Gastroesophageal sphincter (tissue), 4 donors: ENCODE results near the gene SDC3. TPM values are rescaled to one million over a fixed set of nuclear protein-coding genes. Genes with fewer than 3 reads are reported as not detected.
A peak's percentile ranks its signal among the peaks of the same experiment; 100 is the strongest.

Experiments
- ATAC-seq: fragments of 150-250 bp; one replicate; pipeline ENCODE4 v1.9.1; 2016; ENCODE audit warnings: mild to moderate bottlenecking, moderate library complexity
- H3K27ac ChIP-seq, 4 donors: fragments of 200-600 bp; sonication (generic) in 3 of 4; 1 replicate in 3 of 4; 2 replicates in 1 of 4; pipeline ENCODE4 v1.5.1; 2016 to 2019
- H3K27me3 ChIP-seq: fragments of 200-600 bp; sonication (generic); one replicate; pipeline ENCODE4 v1.5.1; 2019
- H3K36me3 ChIP-seq, 2 donors: fragments of 200-600 bp; sonication (generic); one replicate each; pipeline ENCODE4 v1.5.1; 2019; ENCODE audit warnings: control low read depth in 1 of 2
- H3K4me1 ChIP-seq, 3 donors: fragments of 200-600 bp; sonication (generic); 1 replicate in 2 of 3; 2 replicates in 1 of 3; pipeline ENCODE4 v1.5.1; 2016 to 2019; ENCODE audit warnings: control low read depth in 2 of 3
- H3K4me3 ChIP-seq, 2 donors: fragments of 200-600 bp; sonication (generic); one replicate each; pipeline ENCODE4 v1.5.1; 2019; ENCODE audit warnings: mild to moderate bottlenecking in 1 of 2, moderate library complexity in 1 of 2
- H3K9me3 ChIP-seq, 3 donors: fragments of 200-600 bp; sonication (generic); one replicate each; pipeline ENCODE4 v1.5.1; 2017 to 2019; ENCODE audit warnings: control low read depth in 2 of 3
- EP300 ChIP-seq: sonication (generic); formaldehyde crosslinking; IDR thresholded peaks from one replicate; pipeline ENCODE4 v1.6.1; 2017; ENCODE audit warnings: antibody characterized with exemption, mild to moderate bottlenecking
- POLR2A ChIP-seq, 2 donors: fragments of 450-650 bp; IDR thresholded peaks; one replicate each; pipeline ENCODE4 v1.6.1; 2017; ENCODE audit warnings: antibody characterized with exemption in 2 of 2, mild to moderate bottlenecking in 2 of 2, moderate library complexity in 1 of 2
- POLR2AphosphoS5 ChIP-seq: sonication (generic); formaldehyde crosslinking; IDR thresholded peaks from one replicate; pipeline ENCODE4 v1.6.1; 2017; ENCODE audit warnings: antibody characterized with exemption
- WGBS, 2 donors: methylation state at CpG; one replicate each; pipeline ENCODE4 v1.1.5; 2018; ENCODE audit warnings: low coverage in 1 of 2; 5-methylcytosine and 5-hydroxymethylcytosine counted together
- total RNA-seq, 4 donors: library from RNA; depleted of rRNA; stranded (reverse); fragments of >200 nt; gene quantifications; one replicate each; pipeline ENCODE4 v1.1.0, GENCODE V29; 2016
- TF ChIP-seq, protein P1 (sequence below), 4 experiments: fragments of 200-600 bp in 2 of 4; fragments of 450-650 bp in 2 of 4; sonication (generic) in 1 of 4; IDR thresholded peaks; one replicate each; pipeline ENCODE4 v1.5.1; 2017 to 2019; ENCODE audit warnings: antibody characterized with exemption in 4 of 4, mild to moderate bottlenecking in 2 of 4, moderate library complexity in 2 of 4

SDC3 gene
- total RNA-seq, 4 donors from 2014 or later, result 45.1 to 112 (median 52.6) TPM

DNA sequence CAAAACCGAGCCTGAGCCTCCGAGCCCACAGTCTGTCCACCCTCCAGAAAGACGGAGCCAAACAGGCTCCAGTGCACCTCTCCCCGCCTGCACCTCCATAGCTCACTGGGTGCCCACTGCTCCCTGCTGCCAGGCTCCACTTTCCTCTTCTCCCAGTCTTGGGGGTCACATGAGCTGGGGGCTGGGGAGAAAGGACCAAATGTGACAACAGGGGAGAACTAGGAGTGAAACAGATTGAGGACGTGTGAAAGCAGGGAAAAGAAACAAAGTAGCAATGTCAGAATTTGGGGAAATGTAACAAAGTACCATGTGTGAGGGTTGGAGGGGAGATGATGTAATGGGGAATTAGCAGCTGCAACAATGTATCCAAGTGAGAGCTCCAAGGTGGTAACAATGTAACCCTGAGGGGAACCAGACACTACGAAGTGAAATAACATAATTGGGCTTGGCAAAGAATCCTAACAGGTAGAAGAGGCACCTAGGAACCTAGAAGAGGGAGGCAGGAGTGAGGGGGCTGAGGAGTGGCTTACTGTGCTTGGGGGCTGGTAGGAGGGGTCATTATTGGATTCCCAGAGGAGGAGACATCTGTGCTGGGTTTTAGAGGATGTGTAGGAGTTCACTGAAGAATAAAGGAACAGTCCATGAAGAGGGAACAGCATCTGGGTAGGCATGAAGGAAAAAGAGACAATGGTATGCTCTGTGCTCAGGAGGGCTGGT is 12.5 kb downstream of the SDC3 start:
- ATAC-seq, result no peak
- TF ChIP-seq EP300 (no peak), POLR2AphosphoS5 (no peak), POLR2A (IDR thresholded peaks at IDR 0.05) (no peak)
- TF ChIP-seq, protein P1, sequence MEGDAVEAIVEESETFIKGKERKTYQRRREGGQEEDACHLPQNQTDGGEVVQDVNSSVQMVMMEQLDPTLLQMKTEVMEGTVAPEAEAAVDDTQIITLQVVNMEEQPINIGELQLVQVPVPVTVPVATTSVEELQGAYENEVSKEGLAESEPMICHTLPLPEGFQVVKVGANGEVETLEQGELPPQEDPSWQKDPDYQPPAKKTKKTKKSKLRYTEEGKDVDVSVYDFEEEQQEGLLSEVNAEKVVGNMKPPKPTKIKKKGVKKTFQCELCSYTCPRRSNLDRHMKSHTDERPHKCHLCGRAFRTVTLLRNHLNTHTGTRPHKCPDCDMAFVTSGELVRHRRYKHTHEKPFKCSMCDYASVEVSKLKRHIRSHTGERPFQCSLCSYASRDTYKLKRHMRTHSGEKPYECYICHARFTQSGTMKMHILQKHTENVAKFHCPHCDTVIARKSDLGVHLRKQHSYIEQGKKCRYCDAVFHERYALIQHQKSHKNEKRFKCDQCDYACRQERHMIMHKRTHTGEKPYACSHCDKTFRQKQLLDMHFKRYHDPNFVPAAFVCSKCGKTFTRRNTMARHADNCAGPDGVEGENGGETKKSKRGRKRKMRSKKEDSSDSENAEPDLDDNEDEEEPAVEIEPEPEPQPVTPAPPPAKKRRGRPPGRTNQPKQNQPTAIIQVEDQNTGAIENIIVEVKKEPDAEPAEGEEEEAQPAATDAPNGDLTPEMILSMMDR (IDR thresholded peaks at IDR 0.05), result no peak
- peaks cover 0 to 98% (median 45%) of the 10 kb centered on the region in 3 donors for H3K4me1 ChIP-seq
- H3K27ac ChIP-seq, result peak overlapping the region; percentile 12 to 83 (median 74)
- no peaks in the 10 kb centered on the region for H3K27me3 ChIP-seq
- no peaks in the 10 kb centered on the region for H3K9me3 ChIP-seq
- no peaks in the 10 kb centered on the region for H3K36me3 ChIP-seq
- no peak overlapping the region for H3K4me3 ChIP-seq
- WGBS, 2 donors, result 24 to 31% methylated on average over 3 to 6 of the region's 6 CpGs

DNA sequence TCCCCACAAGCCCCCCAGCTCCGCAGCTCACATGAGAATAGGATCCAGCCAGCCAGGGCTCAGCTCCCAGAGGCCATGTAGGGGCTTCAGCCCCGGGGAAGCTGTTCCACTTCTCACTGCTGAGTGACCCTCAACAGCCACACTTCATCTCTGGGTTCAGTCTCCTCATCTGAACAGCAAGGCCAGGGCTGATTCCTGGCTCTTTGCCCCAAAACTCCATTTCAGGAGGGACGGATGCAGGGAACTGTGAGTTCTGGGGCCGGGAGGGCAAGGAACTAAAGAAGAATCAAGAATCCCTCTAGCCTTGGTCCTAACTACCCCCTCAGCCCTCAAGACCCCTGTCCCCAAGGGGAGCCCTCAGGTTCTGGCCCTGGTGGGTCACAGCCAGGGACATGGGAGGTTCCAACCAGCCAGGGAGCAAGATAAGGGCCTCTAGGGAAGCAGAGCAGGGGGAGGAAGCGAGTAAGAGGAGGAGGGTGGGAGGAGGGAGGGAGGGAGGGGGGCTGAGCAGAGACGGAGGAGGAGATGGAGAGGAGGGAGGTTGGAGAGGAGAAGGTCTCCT is 13.1 kb downstream of the SDC3 start:
- H3K27ac ChIP-seq, result peak overlapping the region; percentile 12 to 83 (median 74)
- H3K4me3 ChIP-seq, result no peak overlapping the region
- H3K9me3 ChIP-seq, result no peaks in the 10 kb centered on the region
- H3K4me1 ChIP-seq, result peaks cover 0 to 98% (median 42%) of the 10 kb centered on the region in 3 donors
- TF ChIP-seq EP300, result no peak
- TF ChIP-seq, protein P1 (IDR thresholded peaks at IDR 0.05), result no peak
- no peak for TF ChIP-seq POLR2AphosphoS5
- no peak for TF ChIP-seq POLR2A (IDR thresholded peaks at IDR 0.05)
- peak; percentile 30 for ATAC-seq
- no peaks in the 10 kb centered on the region for H3K36me3 ChIP-seq
- WGBS, 2 donors, result 0 to 40% methylated on average over 1 to 3 of the region's 6 CpGs
- no peaks in the 10 kb centered on the region for H3K27me3 ChIP-seq

DNA sequence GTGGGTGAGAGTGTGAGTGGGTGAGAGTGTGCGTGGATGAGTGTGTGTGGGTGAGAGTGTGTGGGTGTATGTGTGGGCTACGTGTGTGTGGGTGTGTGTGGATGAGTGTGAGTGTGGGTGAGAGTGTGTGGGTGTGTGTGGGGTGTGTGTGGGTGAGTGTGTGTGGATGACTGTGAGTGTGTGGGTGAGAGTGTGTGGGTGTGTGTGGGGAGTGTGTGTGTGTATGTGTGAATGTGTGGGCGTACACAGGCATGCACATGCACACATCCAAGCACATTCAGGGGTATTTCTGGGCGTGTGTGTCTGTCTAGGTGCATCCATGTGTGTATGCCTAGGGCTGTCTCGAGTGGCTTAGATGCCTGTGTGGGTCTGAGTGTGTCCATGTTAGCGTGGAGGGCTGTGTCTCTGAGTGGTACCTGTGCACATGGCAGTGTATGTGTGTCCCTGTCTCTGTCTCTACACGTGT is 14.0 kb downstream of the SDC3 start:
- no peak for ATAC-seq
- H3K36me3 ChIP-seq, result no peaks in the 10 kb centered on the region
- no peaks in the 10 kb centered on the region for H3K9me3 ChIP-seq
- peaks cover 0 to 100% (median 43%) of the 10 kb centered on the region in 3 donors for H3K4me1 ChIP-seq
- no peak for TF ChIP-seq POLR2AphosphoS5
- no peaks in the 10 kb centered on the region for H3K27me3 ChIP-seq
- H3K4me3 ChIP-seq, result no peak overlapping the region
- peak overlapping the region in 3 of 4 donors; percentile 71 to 89 (median 78) for H3K27ac ChIP-seq
- 40 to 63% methylated on average over 4 to 6 of the region's 7 CpGs for WGBS, 2 donors

DNA sequence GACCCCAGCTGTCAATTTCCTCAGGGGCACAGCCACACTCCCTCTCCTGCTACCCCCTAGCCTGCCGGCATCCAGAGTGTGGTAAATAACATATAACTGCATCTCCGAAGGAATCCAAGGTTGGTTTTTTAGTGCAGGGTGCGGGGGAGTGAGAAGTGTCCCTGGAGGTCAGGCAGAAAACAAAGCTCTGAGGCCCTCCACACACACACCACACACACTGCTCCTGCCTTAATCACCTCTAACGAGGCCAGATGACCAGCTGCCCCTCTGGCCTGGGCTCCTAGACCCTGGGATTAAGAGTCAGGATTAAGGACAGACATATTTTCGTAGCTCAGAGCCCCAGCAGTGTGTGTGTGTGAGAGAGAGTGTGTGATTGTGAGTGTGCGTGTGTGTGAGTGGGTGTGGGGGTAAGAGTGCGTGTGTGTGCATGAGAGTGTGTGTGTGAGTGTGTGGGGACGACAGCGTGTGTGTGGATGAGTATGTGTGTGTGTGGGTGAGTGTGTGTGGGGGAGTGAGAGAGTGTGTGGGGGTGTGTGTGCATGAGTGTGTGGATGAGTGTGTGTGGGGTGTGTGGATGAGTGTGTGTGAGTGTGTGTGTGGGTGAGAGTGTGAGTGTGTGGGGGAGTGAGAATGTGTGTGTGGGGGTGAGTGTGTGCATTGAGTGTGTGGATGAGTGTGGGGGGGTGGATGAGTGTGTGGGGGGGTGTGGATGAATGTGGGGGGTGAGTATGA is 14.6 kb downstream of the SDC3 start:
- H3K9me3 ChIP-seq, result no peaks in the 10 kb centered on the region
- H3K36me3 ChIP-seq, result no peaks in the 10 kb centered on the region
- TF ChIP-seq EP300 (no peak), POLR2A (IDR thresholded peaks at IDR 0.05) (no peak), POLR2AphosphoS5 (no peak)
- 44 to 69% methylated on average over 6 to 8 of the region's 9 CpGs for WGBS, 2 donors
- ATAC-seq, result no peak
- no peaks in the 10 kb centered on the region for H3K27me3 ChIP-seq
- peak overlapping the region in 3 of 4 donors; percentile 89 to 98 (median 93) for H3K27ac ChIP-seq
- H3K4me3 ChIP-seq, result no peak overlapping the region
- peaks cover 0 to 100% (median 49%) of the 10 kb centered on the region in 3 donors for H3K4me1 ChIP-seq

DNA sequence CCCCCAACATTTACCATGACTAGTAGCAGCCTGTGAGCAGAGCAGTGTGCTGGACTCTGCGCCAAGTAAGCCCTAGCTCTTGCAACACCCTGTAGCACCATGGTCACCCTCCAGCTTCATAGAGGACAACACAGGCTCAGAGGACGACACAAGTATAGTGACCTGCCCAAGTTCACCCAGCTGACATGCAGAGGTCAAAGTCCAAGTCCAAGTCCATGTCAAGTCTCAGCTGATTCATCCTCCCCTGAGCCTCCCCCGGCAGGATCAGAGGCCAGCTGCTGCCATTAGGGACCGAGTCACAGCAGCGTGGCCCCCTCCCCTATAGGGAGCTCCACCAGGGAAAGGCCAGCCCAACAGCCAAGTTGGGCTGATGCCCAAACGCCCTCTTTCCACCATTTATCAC is 15.9 kb downstream of the SDC3 start:
- no peaks in the 10 kb centered on the region for H3K9me3 ChIP-seq
- peaks cover 3 to 100% (median 61%) of the 10 kb centered on the region in 3 donors for H3K4me1 ChIP-seq
- H3K4me3 ChIP-seq, result no peak overlapping the region
- no peak for ATAC-seq
- H3K27ac ChIP-seq, result peak overlapping the region in 3 of 4 donors; percentile 89 to 98 (median 93)
- TF ChIP-seq EP300, result no peak
- TF ChIP-seq, protein P1 (IDR thresholded peaks at IDR 0.05), result no peak
- WGBS, 2 donors, result no CpG with 5 or more reads among the region's 6 CpGs
- H3K36me3 ChIP-seq, result no peaks in the 10 kb centered on the region
- H3K27me3 ChIP-seq, result no peaks in the 10 kb centered on the region
